Stimulated activated naive CD8-positive, alpha-beta T cell treated with anti-CD3 and anti-CD28 coated beads, Interleukin-15, Interleukin-2, amounts not matched to agents 100 ng/mL and 50 ng/mL, for 24 hours (primary cell): ENCODE results near the gene GET4.
"Not testable (repeated sequence)": the region's sequence is repeated elsewhere in the genome, so short reads cannot be mapped to it uniquely, and the experiment has no call there.

ENCODE experiments used
- H3K27ac Mint-ChIP-seq: one replicate; pipeline ENCODE4 v1.8.0; 2021; ENCODE audit warnings: mild to moderate bottlenecking, mixed read lengths
- H3K27me3 Mint-ChIP-seq: one replicate; pipeline ENCODE4 v1.8.0; 2021; ENCODE audit warnings: mixed read lengths
- H3K36me3 Mint-ChIP-seq: one replicate; pipeline ENCODE4 v1.8.0; 2021; ENCODE audit warnings: low read depth, mixed read lengths
- H3K4me1 Mint-ChIP-seq: one replicate; pipeline ENCODE4 v1.8.0; 2021; ENCODE audit warnings: low read depth, mixed read lengths
- H3K4me3 Mint-ChIP-seq: one replicate; pipeline ENCODE4 v1.8.0; 2021; ENCODE audit warnings: mild to moderate bottlenecking, mixed read lengths
- H3K9me3 Mint-ChIP-seq: one replicate; pipeline ENCODE4 v1.8.0; 2021; ENCODE audit warnings: mixed read lengths

The GET4 gene

DNA sequence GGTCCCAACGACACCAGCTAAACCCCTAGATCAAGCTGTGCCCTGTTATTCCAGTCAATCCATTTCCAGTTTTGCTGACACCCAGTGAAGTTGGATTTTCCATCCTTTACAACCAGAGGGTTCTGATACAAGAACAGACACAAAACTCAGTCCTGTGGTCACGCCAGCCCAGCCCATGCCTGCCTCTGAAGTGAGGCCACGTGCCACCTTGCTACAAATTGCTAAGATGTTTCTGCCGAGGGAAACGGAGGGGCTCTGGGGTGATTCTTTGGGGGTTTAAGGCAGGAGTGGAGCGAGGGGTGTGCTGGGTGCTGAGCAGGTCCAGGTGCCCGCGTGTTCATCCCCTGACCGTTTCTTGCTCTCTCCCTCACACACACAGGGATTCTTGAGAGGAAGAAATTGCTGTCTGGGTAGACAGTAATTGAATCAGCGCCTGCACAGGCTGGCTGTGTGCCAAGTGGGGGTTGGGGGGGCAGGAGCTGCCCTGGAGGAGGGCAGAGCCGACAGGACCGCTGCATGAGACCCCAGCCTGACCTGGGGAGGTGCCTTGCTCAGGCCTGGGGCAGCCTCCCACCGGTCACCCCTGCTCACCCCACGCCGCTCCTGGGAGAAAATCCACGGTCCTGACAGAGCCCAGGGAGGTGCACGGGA, 40.1 kb downstream of the GET4 start:
- peaks cover 11% of the 10 kb centered on the region for H3K36me3 Mint-ChIP-seq
- peaks cover 29% of the 10 kb centered on the region for H3K4me1 Mint-ChIP-seq
- H3K27ac Mint-ChIP-seq: no peak overlapping the region
- no peaks in the 10 kb centered on the region for H3K27me3 Mint-ChIP-seq
- no peak overlapping the region for H3K4me3 Mint-ChIP-seq
- H3K9me3 Mint-ChIP-seq: no peaks in the 10 kb centered on the region

DNA sequence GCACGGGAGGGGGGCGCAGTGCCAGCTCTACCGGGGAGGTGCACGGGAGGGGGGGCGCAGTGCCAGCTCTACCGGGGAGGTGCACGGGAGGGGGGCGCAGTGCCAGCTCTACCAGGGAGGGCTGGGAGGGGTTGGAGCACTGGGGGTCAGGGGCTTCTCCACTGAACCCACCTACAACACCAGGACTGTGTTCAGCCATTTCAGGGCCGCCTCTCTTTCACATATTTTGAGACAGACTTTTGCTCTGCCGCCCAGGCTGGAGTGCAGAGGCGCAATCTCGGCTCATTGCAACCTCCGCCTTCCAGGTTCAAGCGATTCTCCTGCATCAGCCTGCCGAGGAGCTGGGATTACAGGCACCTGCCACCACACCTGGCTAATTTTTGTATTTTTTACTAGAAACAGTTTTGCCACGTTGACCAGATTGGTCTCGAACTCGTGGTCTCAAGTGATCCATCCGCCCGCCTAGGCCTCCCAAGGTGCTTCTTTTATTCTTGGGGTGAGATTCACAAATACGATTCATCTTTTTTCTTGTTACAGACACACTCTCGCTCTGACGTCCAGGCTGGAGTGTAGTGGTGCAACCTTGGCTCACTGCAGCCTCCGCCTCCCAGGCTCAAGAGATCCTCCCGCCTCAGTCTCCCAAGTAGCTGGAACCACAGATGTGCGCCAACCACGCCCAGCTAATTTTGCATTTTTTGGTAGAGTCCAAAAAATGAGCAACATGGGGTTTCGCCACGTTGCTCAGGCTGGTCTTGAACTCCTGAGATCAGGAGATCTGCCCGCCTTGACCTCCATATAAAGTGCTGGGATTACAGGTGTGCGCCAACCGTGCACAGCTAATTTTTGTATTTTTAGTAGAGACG, 41.1 kb downstream of the GET4 start:
- no peaks in the 10 kb centered on the region for H3K9me3 Mint-ChIP-seq
- no peak overlapping the region for H3K27ac Mint-ChIP-seq
- H3K4me3 Mint-ChIP-seq: no peak overlapping the region
- no peaks in the 10 kb centered on the region for H3K27me3 Mint-ChIP-seq
- H3K4me1 Mint-ChIP-seq: peaks cover 38% of the 10 kb centered on the region
- peaks cover 11% of the 10 kb centered on the region for H3K36me3 Mint-ChIP-seq

DNA sequence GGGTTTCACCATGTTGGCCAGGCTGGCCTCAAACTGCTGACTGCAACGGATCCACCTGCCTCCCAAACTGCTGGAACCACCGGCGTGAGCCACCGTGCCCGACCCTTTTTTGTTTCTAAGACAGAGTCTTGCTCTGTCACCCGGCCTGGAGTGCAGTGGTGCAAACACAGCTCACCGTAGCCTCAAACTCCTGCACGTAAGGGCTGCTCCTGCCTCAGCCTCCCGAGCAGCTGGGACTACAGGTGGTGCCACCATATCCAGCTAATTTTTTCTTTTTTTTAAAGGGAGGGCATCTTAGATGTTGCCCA, 41.7 kb downstream of the GET4 start:
- Mint-ChIP-seq H3K4me1 (peaks cover 41% of the 10 kb centered on the region), H3K9me3 (no peaks in the 10 kb centered on the region), H3K4me3 (no peak overlapping the region), H3K27me3 (no peaks in the 10 kb centered on the region), H3K36me3 (peaks cover 11% of the 10 kb centered on the region), H3K27ac (no peak overlapping the region)

- no peaks in the 10 kb centered on the region for H3K27me3 Mint-ChIP-seq
- no peak overlapping the region for H3K4me3 Mint-ChIP-seq
- H3K27ac Mint-ChIP-seq: no peak overlapping the region
- H3K36me3 Mint-ChIP-seq: peaks cover 11% of the 10 kb centered on the region
- H3K4me1 Mint-ChIP-seq: peaks cover 46% of the 10 kb centered on the region
- no peaks in the 10 kb centered on the region for H3K9me3 Mint-ChIP-seq
These were observed 42.2 kb downstream of the GET4 start for GRCh38 chr7:918441-919113.

GRCh38 chr7:919114-919442, 42.7 kb downstream of the GET4 start:
- H3K4me1 Mint-ChIP-seq: peaks cover 48% of the 10 kb centered on the region
- no peak overlapping the region for H3K4me3 Mint-ChIP-seq
- no peaks in the 10 kb centered on the region for H3K27me3 Mint-ChIP-seq
- peaks cover 11% of the 10 kb centered on the region for H3K36me3 Mint-ChIP-seq
- no peak overlapping the region for H3K27ac Mint-ChIP-seq
- no peaks in the 10 kb centered on the region for H3K9me3 Mint-ChIP-seq

DNA sequence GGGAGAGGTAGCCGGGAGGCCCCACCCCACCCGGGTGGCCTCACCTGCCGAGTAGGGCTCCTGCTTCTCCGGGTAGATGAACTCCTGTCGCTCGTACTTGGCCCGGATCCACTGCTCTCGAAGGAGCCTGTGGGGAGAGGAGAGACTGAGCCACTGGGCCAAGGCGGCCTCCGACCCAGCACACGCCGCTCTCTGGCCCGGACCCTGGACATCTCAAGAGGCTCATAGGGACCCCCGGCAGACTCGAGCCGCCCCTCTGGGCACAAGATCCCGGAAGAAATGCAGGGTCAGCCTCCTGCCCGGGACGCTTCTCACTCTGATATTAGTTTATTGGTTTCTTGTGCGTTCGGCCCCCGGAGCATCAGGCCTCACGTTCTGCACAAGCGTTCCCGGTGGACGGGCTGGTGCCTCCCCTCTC, 43.6 kb downstream of the GET4 start:
- no peaks in the 10 kb centered on the region for H3K9me3 Mint-ChIP-seq
- H3K4me1 Mint-ChIP-seq: peaks cover 55% of the 10 kb centered on the region
- no peaks in the 10 kb centered on the region for H3K27me3 Mint-ChIP-seq
- H3K4me3 Mint-ChIP-seq: no peak overlapping the region
- H3K36me3 Mint-ChIP-seq: peaks cover 11% of the 10 kb centered on the region
- H3K27ac Mint-ChIP-seq: no peak overlapping the region

GRCh38 chr7:920351-921070, 44.2 kb downstream of the GET4 start:
- no peaks in the 10 kb centered on the region for H3K27me3 Mint-ChIP-seq
- peak overlapping the region; percentile 81 for H3K27ac Mint-ChIP-seq
- H3K4me1 Mint-ChIP-seq: peaks cover 59% of the 10 kb centered on the region
- H3K36me3 Mint-ChIP-seq: peaks cover 11% of the 10 kb centered on the region
- no peak overlapping the region for H3K4me3 Mint-ChIP-seq
- no peaks in the 10 kb centered on the region for H3K9me3 Mint-ChIP-seq

DNA sequence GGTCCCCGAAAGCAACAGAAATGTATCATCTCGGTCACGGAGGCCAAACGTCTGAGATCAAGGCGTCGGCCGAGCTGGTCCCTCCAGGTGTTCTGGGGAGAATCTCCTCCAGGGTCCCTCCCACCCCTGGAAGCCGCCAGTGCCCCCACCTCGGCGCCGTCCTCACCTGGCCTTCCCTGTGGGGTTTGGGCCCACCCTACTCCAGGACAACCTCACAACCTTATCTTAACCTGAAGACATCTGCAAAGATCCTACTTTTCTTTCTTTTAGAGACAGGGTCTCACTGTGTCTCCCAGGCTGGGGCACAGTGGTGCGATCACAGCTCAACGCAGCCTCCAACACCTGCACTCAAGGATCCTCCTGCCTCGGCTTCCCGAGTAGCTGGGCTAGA, 44.7 kb downstream of the GET4 start:
- H3K27me3 Mint-ChIP-seq: no peaks in the 10 kb centered on the region
- H3K9me3 Mint-ChIP-seq: no peaks in the 10 kb centered on the region
- H3K4me3 Mint-ChIP-seq: no peak overlapping the region
- H3K36me3 Mint-ChIP-seq: peaks cover 8% of the 10 kb centered on the region
- peaks cover 60% of the 10 kb centered on the region for H3K4me1 Mint-ChIP-seq
- peak overlapping the region; percentile 81 for H3K27ac Mint-ChIP-seq

GRCh38 chr7:921581-922333, 45.4 kb downstream of the GET4 start:
- Mint-ChIP-seq H3K36me3 (peaks cover 4% of the 10 kb centered on the region), H3K4me1 (peaks cover 56% of the 10 kb centered on the region), H3K27ac (peak overlapping the region; percentile 97)

GRCh38 chr7:922334-923107, 46.2 kb downstream of the GET4 start:
- Mint-ChIP-seq H3K27me3 (no peaks in the 10 kb centered on the region), H3K27ac (peak overlapping the region; percentile 97), H3K9me3 (no peaks in the 10 kb centered on the region), H3K4me1 (peaks cover 64% of the 10 kb centered on the region), H3K4me3 (peak overlapping the region; percentile 81), H3K36me3 (peaks cover 4% of the 10 kb centered on the region)

More at GRCh38 chr7:921581-922333, 45.4 kb downstream of the GET4 start:
- Mint-ChIP-seq H3K27me3 (no peaks in the 10 kb centered on the region), H3K4me3 (peak overlapping the region; percentile 20), H3K9me3 (no peaks in the 10 kb centered on the region)

DNA sequence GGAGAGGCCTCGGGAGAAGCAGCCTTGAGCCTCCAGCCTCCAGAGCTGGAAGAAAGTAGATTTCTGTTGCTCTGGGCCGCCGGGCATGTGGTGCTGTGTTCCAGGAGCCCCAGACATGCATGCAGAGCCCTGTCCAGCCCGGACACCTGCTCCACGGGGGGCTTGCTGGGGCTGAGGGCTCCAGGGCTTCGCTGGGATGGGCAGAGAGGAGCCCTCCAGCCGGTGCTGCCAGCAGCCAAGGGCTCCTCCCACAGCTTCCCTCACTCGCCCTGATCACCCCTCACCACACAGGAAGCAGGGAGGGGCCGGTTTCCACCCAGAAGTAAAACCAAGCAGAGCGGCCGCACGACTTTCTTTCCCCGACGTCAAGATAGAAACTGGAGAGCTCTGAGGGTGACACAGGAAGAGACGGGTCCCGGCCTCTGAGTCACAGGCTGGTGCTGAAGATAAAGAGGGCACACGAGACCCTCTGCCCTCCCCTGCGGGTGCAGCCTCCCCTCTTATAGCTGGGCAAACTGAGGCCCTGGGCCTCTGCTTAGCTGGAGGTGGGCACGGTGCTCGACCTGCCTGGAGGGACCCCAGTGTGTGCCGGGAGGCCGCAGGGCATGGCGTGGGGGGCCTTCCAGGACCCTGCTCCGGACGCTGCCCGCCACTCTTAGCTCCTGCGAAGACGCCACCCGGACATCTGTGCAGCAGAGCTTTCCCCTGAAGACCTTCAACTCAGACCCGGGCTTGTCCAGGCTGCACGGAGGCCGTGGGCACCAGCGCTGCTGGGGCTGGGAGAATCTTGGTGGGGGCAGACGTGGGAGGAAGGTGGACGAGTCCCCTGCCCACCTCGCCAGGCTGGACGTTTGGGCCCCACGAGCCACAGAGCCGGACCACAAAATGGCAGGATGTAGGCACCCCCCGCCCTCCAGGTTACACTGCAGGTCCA, 47.0 kb downstream of the GET4 start:
- Mint-ChIP-seq H3K9me3 (no peaks in the 10 kb centered on the region), H3K4me3 (peak overlapping the region; percentile 81), H3K27ac (peak overlapping the region; percentile 97), H3K4me1 (peaks cover 66% of the 10 kb centered on the region), H3K36me3 (peaks cover 4% of the 10 kb centered on the region), H3K27me3 (no peaks in the 10 kb centered on the region)

- H3K9me3 Mint-ChIP-seq, H3K27ac Mint-ChIP-seq, H3K4me3 Mint-ChIP-seq, H3K27me3 Mint-ChIP-seq, H3K36me3 Mint-ChIP-seq: not testable (repeated sequence)
- peaks cover 73% of the 10 kb centered on the region for H3K4me1 Mint-ChIP-seq
These were observed 47.7 kb downstream of the GET4 start for GRCh38 chr7:924042-924441.
